Fibroblast of the aortic adventitia (primary cell): Measurements from ENCODE around the gene SIK2. TPM values are rescaled to one million over a fixed set of nuclear protein-coding genes. Genes with fewer than 3 reads are reported as not detected.

Source experiments
- DNase-seq: peaks from one replicate; pipeline ENCODE4 v3.0.0-alpha.2; 2010; ENCODE audit warnings: low read depth
- H3K4me3 ChIP-seq: 2 replicates; pipeline ENCODE4 v1.5.1; 2011; ENCODE audit warnings: low read depth, mild to moderate bottlenecking, control low read depth, low read length, moderate library complexity
- CTCF ChIP-seq: IDR thresholded peaks from 2 replicates; pipeline ENCODE4 v1.5.1; 2011; ENCODE audit warnings: mild to moderate bottlenecking, low read length, control low read depth, inconsistent platforms; ENCODE audit not compliant: insufficient read depth
- total RNA-seq: library from RNA; depleted of rRNA; stranded (reverse); fragments of >200 nt; gene quantifications from 2 replicates; pipeline ENCODE4 v1.2.3, GENCODE V29; 2012; ENCODE audit warnings: low replicate concordance

Gene SIK2
- total RNA-seq, 1 donor = 16.6 TPM

GRCh38 chr11:111589886-111590499 is 12.3 kb upstream of the SIK2 start:
- TF ChIP-seq CTCF = no peak
- DNase-seq = no peak
- H3K4me3 ChIP-seq = no peak overlapping the region

DNA sequence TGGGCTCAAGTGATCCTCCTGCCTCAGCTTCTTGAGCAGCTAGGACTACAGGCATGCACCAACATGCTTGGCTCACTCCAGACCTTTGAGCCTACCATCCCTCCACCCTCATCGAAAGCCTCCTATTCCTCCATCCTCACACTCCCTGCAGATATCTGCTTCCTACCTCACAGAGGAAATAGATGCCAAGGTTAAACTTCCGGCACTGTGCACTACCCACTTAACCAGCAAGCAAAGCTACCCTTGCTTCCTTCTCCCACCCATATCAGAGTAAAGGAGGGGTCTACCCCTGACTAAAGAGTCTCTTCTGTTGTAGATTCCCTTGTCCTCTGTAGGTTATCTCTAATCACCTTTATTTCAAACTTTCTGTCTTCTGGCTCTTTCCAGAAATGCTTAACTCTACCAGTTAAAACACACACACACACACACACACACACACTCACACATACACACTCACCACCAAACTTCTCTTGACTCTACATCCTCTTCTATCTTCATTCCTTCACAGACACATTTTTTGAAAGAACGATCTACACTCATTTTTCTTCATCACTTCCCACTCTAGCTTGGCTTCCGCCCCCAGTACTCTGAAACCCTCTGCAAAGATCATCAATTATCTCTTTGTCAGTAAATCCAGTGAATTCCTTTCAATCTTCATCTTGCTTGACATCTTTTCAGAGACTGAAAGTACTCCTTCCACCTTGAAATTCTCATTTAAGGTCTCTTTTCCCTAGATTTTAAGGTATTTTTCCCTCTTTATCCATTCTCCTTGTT is 10.9 kb upstream of the SIK2 start:
- no peak overlapping the region for H3K4me3 ChIP-seq
- no peak for TF ChIP-seq CTCF
- DNase-seq = no peak

GRCh38 chr11:111592491-111592890 is 9.8 kb upstream of the SIK2 start:
- no peak for TF ChIP-seq CTCF
- DNase-seq = no peak
- H3K4me3 ChIP-seq = no peak overlapping the region

DNA sequence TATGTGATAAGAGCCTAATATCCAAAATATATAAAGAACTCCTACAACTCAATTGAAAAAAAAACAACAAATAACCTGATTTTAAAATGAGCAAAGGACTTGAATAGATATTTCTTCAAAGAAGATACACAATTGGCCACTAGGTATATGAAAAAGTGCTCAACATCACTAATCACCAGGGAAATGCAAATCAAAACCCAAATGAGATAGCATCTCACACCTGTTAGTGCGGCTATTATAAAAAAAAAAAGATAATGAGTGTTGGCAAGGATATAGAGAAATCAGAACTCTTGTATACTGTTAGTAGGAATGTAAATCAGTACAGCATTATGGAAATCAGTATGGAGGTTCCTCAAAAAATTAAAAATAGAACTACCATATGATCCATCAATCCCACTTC is 5.9 kb upstream of the SIK2 start:
- no peak for DNase-seq
- TF ChIP-seq CTCF = no peak
- no peak overlapping the region for H3K4me3 ChIP-seq

DNA sequence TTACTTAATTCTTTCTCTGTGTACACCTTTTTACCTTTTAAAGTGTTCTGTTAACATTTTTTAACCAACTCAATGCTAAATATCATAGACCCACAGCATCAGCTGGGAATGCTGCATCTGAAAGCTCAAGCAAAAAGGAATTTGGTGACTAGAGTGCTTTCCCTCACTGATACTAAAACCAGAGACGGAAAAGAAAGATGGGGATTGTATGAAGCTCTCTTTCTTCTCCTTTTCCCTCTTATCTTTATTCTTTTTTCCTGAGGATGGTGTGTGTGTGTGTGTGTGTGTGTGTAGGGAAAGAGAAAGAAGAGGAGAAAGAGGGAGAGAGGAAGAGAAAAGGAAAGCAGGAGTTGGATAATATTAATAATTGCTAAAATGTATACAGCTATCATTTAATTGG is 4.1 kb upstream of the SIK2 start:
- no peak overlapping the region for H3K4me3 ChIP-seq
- no peak for DNase-seq
- TF ChIP-seq CTCF = no peak

GRCh38 chr11:111598559-111598958 is 3.7 kb upstream of the SIK2 start:
- no peak for TF ChIP-seq CTCF
- no peak overlapping the region for H3K4me3 ChIP-seq
- peak; percentile 85 for DNase-seq
